Mammary epithelial cell (primary cell): ENCODE measurements around the gene TUBGCP2.

Experiments
- EZH2 ChIP-seq: IDR thresholded peaks from 2 replicates; pipeline ENCODE4 v1.6.1; 2012; ENCODE audit warnings: low read length, inconsistent platforms, borderline replicate concordance
- TF ChIP-seq, protein P1 (sequence below), 2 donors: IDR thresholded peaks in 1 of 2; conservative IDR thresholded peaks in 1 of 2; 2 replicates each; pipeline ENCODE4 v1.5.1; 2011 to 2012; ENCODE audit warnings: inconsistent platforms in 2 of 2, low read length in 2 of 2, mild to moderate bottlenecking in 2 of 2, control low read depth in 1 of 2, low read depth in 1 of 2; ENCODE audit not compliant: insufficient read depth in 1 of 2; ENCODE audit errors: extremely low read depth in 1 of 2

DNA sequence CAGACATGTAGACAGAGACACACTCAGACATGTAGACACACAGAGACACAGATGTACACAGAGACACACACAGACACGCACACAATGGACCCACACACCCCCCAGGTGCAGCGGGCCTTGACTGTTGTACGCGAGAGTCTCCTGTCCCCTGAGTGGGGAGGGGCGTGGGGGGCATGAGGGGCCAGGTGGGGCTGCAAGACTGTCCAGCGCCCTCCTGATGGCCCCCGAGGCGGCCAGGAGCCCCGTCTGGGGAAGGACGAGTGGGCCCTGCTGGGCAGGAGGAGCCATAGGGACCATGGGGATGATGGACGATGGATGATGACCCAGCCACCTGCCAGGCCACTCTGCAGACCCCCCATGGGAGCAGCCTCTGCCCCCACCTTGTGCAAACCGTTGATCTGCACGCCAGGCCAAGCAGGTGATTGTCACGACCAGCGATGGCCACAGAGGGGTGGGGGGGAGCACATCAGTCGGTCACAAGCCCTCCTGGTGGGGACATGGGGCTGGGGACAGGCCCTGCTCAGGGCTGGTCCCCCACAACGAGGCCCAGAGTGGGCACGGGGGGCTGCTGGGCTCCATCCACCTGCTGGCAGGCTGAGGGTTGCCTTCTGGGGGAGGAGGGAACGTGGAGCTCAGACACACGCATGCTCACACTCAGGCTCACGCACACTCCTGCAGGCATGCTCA is 59.4 kb downstream of the TUBGCP2 start:
- TF ChIP-seq, protein P1, sequence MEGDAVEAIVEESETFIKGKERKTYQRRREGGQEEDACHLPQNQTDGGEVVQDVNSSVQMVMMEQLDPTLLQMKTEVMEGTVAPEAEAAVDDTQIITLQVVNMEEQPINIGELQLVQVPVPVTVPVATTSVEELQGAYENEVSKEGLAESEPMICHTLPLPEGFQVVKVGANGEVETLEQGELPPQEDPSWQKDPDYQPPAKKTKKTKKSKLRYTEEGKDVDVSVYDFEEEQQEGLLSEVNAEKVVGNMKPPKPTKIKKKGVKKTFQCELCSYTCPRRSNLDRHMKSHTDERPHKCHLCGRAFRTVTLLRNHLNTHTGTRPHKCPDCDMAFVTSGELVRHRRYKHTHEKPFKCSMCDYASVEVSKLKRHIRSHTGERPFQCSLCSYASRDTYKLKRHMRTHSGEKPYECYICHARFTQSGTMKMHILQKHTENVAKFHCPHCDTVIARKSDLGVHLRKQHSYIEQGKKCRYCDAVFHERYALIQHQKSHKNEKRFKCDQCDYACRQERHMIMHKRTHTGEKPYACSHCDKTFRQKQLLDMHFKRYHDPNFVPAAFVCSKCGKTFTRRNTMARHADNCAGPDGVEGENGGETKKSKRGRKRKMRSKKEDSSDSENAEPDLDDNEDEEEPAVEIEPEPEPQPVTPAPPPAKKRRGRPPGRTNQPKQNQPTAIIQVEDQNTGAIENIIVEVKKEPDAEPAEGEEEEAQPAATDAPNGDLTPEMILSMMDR (conservative IDR thresholded peaks at IDR 0.05 in 1 of 2, IDR thresholded peaks at IDR 0.05 in 1 of 2; ENCODE audit: extremely low read depth in 1 of 2, insufficient read depth in 1 of 2, low read depth in 1 of 2, low read length in 2 of 2) = no peak
- no peak for TF ChIP-seq EZH2
